C4-2B (cell line): Measurements from ENCODE around the gene TMEM44.

Experiments
- ZFX ChIP-seq: fragments of 450-650 bp; IDR thresholded peaks from 2 replicates; pipeline ENCODE4 v1.6.1; 2017
- TF ChIP-seq, protein P1 (sequence below): fragments of 450-650 bp; conservative IDR thresholded peaks from 2 replicates; pipeline ENCODE4 v1.5.1; 2017; ENCODE audit warnings: mild to moderate bottlenecking

DNA sequence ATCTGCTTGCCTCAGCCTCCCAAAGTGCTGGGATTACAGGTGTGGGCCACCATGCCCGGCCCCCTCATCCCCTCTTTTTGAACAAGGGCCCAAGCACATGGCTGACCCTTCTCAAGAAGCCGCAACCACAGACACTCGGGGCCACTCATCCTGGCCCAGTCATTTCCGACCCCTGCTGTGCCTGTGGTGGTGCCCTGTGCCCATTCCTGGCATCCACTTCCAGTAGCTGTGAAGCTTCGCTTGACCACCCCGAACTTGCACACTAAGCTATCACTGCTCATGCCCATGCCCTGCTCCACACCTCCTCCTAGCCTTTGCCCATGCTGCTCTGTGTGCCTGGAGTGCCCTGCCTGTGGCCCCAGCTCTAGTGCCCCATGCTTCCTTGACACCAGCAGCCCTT is 8.3 kb downstream of the TMEM44 start:
- TF ChIP-seq, protein P1, sequence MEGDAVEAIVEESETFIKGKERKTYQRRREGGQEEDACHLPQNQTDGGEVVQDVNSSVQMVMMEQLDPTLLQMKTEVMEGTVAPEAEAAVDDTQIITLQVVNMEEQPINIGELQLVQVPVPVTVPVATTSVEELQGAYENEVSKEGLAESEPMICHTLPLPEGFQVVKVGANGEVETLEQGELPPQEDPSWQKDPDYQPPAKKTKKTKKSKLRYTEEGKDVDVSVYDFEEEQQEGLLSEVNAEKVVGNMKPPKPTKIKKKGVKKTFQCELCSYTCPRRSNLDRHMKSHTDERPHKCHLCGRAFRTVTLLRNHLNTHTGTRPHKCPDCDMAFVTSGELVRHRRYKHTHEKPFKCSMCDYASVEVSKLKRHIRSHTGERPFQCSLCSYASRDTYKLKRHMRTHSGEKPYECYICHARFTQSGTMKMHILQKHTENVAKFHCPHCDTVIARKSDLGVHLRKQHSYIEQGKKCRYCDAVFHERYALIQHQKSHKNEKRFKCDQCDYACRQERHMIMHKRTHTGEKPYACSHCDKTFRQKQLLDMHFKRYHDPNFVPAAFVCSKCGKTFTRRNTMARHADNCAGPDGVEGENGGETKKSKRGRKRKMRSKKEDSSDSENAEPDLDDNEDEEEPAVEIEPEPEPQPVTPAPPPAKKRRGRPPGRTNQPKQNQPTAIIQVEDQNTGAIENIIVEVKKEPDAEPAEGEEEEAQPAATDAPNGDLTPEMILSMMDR: no peak
- TF ChIP-seq ZFX: no peak
